Stimulated activated naive CD4-positive, alpha-beta T cell (primary cell): ENCODE results near the gene LEFTY2.
A peak's percentile ranks its signal among the peaks of the same experiment; 100 is the strongest.
"Not testable (repeated sequence)": the region's sequence is repeated elsewhere in the genome, so short reads cannot be mapped to it uniquely, and the experiment has no call there.

Experiments
- DNase-seq, 6 experiments: peaks; one replicate each; lab custom pipeline; 2025; lab: John Stamatoyannopoulos, UW

The LEFTY2 gene

GRCh38 chr1:225903623-225904022 lies 37.4 kb downstream of the LEFTY2 start:
- DNase-seq, result no peak

- DNase-seq, result peak in 1 of 6 experiments; percentile 17
These were observed 41.7 kb downstream of the LEFTY2 start for GRCh38 chr1:225899044-225899925.

DNA sequence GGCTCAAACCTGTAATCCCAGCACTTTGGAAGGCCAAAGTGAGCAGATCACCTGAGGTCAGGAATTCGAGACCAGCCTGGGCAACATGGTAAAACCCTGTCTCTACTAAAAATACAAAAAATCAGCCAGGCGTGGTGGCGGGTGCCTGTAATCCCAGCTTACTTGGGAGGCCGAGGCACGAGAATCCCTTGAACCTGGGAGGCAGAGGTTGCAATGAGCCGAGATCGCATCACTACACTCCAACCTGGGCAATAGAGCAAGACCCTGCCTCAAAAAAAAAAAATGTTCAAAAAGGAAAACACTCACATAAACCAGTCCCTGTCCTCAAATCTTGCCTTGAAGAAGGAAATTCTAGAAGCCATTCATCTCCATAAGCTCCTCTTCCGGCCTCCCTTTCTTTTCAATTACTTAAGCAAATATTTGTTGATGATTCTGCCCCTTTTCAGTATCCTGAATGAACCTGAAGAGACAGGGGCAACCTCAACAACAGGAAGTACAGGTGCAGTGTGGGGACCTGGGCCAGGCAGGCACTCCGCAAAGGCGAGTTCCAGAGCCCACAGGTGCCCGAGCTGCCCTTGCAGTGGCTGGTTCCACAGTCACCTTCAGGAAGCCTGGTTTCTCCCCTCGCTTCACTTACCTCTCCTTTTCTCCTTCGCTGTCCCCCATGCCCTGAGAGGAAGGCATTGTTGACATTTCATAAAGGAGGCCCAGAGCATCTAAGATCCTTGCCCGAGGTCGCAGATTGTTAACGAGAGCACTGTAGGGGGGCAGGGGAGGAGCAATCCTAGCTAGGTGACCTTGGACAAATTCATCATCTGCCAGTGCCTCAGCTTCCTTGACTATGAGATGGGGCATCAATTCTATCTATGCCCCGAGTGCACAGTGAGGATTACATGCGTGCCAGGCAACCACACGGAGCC lies 43.2 kb downstream of the LEFTY2 start:
- peak in 5 of 6 experiments; percentile 33 to 76 (median 66) for DNase-seq

DNA sequence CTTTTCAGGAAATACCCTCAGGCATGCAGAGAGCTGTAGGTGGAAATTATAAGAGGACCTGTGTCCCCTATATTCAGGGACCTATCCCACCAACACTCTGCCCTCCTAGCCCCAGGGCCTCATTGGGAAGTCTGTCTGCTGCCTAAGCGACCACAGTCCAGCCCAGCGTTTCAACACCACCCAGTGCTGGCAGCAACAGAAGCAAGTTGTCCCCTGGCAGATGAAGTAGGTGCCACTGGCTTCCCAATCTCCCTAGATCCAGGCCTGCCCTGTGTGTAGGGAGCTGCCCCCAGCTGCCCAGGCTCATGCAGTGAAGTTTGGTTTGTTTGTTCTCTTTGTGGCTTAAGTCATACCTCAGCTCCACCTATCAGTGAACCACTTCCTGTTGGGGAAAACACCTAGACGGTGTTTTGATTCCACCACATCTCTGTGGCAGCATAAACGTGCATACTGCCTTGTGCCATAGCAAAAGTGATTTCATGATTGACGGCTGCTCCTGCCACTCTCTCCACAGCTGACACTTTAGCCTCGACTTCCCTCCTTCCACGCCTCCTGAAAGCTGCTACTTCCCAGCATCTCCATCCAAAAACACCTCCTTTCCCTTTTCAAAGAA lies 44.0 kb downstream of the LEFTY2 start:
- peak; percentile 59 to 89 (median 78) for DNase-seq

GRCh38 chr1:225896494-225896893 lies 44.5 kb downstream of the LEFTY2 start:
- DNase-seq, result peak in 2 of 6 experiments; percentile 32 to 50

DNA sequence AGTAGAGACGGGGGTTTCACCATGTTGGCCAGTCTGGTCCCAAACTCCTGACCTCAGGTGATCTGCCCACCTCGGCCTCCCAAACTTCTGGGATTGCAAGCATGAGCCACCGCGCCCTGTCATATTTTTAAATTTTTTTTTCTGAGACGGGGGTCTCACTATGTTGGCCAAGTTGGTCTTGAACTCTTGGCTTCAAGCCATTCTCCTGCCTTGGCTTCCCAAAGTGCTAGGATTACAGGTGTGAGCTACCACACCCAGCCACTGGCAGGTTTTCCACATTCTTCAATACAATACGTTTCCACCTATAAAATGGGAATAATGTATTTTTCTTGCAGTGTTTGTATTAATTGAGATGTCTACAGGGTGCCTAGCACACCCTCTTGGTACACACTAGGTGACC lies 48.7 kb downstream of the LEFTY2 start:
- DNase-seq, result no peak

DNA sequence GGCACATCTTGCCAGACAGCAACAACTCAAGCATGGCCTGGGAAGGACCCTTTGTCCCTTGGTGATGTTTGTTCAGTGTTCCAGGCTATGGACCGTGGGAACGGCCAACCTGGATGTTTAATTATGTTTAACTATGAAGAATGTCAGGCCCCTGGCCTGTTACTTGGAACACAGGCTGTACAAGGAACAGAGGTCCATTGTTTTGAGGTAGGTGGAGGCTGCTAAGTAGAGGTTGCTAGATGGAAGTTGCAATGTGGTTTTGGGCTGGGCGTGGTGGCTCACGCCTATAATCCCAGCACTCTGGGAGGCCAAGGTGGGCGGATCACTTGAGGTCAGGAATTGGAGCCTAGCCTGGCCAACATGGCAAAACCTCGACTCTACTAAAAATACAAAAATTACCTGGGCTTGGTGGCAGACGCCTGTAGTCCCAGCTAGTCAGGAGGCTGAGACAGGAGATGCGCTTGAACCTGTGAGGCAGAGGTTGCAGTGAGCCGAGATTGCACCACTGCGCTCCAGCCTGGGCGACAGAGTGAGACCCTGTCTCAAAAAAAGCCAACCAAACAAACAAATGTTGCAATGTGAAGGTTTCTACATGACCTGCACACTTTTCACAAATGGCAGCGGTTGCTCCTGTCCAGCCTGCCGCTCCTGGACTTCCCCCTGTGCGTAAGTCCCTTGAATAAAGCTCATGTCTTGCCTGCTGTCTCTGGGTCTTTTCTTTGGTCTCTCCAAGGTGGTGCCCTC lies 49.6 kb downstream of the LEFTY2 start:
- DNase-seq, result no peak

- DNase-seq, result no peak
These were observed 50.4 kb downstream of the LEFTY2 start for GRCh38 chr1:225890346-225891228.

- no peak for DNase-seq
These were observed 51.3 kb downstream of the LEFTY2 start for GRCh38 chr1:225889743-225890142.

DNA sequence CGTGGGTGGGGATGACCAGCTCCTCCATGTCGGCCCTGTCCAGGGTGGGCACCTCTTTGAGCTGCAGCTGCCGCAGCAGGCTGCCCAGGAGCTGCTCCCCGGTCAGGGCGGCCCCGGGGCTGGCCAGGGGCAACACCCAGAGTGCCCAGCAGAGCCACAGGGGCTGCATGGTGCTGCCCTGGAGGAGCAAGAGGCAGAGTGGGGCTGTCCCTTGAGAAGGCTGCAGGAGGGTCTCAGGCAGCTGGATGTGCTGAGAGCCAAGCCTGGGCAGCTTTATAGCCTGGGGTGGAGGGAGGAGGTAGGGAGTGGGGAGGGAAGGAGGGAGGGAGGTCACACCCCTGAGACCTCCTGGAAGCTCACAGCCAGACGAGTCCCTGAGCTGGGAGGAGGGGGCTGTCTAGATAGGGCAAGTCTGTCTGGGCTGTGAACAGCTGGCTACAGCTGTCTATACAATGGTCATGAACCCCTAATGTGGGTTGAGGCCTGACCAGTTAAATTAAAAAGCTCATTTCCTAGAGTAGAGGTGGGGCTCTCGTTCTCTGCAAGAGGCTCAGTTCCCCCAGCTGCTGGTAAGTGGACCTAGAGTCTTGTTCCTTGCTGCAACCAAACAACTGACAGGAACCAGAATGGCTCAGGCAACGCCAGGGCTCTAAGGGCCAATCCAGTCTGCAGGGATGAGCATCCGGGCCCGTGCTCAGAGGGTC lies 52.0 kb downstream of the LEFTY2 start, which contains the start of gene LEFTY1:
LEFTY1 (minus strand) TSS at position 249 of the 704 bp plus-strand sequence; CDS start at position 169, 80 bp downstream.
- DNase-seq, result no peak

GRCh38 chr1:225888289-225888897 lies 52.6 kb downstream of the LEFTY2 start:
- DNase-seq, result no peak

DNA sequence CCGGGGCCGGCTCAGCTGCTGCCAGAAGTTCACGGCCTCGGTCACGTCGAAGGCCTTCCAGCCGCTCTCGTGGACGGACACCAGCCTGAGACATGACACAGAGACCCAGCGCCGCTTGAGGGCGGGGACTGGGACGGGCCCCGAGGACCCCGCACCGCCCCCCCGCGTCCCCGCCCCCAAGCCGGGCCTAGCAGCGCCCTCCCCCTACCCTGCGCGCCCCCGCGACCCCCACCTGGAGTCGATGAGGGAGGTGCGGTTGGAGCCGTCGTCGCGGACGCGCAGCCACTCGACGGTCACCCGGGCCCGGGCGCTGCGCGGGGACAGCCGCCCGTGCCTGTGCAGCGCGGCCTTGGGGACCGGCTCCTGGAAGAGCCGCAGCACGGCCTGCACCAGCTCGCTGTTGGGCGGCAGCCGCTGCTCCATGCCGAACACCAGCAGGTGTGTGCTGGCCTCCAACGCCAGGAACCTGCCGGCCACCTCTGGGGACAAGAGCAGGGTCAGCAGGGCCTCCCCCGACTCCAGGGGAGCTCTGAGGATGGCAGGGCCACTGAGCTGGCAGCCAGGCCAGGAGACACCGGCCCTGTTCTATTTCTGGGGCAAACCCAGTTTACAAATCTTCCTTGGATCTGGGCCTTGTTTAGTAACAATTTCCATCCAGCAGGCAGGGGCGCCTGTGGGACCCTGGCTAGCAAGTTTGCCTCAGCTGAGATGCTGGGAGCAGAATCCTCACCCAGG lies 53.3 kb downstream of the LEFTY2 start:
- DNase-seq, result not testable (repeated sequence)

DNA sequence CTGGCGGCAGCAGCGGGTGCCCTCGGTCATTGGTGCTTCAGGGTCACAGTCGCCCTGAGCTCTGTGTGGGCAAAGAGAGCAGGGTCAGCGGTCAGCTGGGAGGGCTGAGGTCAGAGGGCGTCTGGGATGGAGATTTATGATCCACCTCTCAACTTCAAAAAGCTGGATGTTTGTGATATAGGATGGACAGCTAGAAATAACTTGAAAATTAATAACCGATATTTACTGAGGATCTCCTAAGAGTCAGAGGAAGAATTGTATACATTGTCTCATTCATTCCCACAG lies 54.0 kb downstream of the LEFTY2 start:
- no peak for DNase-seq
